Measurements from ENCODE around the gene PTH1R. TPM values are rescaled to one million over a fixed set of nuclear protein-coding genes. Genes with fewer than 3 reads are reported as not detected.

The PTH1R gene
- 1 to 10 TPM; 2.0 to 3.3 TPM for polyA plus RNA-seq

DNA sequence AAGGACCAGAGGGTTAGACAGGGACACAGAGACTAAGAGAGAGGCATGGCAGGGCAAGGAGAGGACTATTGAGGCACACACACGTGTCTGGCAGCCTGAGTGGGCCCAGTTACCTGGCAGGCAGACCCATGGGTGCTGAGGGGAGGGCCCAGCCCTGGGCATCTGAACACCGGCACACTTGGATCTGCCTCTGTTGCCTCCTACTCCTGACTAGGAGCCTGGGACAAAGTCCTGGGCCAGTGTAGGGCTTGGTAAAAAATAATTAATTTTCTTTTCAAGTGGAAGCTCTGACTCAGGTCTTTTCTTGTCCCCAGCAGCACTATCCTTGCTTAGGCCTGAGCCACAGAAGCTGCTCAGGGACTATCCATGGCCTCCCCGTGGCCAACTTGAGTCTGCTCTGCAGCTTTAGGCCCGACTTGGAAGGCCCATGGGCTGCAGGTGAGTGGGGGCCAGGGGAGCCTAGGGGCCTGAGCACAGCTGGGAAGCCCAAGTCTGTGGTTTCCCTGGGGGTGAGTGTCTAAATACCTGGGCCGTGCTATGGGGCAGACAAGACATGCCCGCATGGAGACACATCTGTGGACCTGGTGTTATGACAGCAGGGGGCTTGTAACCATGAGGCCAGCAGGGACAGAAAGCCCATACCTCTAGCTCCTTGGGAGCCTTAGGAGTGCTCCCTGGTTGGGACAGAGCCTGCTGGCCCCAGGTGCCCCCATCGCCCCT is at the start of gene PTH1R:
Gene PTH1R (plus strand): TSS at position 316 of the 720 bp plus-strand sequence. CDS start 5,839 bp downstream, outside the sequence.
- no peaks in the 10 kb centered on the region for H3K36me3 ChIP-seq (ENCODE audit: control insufficient read depth in 2 of 2, insufficient read depth in 2 of 2, low read length in 1 of 2)
- no peak within 1 kb of the TSS for H3K4me3 ChIP-seq (ENCODE audit: low read depth in 1 of 2, low read length in 2 of 2)
- H3K27me3 ChIP-seq (ENCODE audit: control insufficient read depth in 1 of 2, insufficient read depth in 2 of 2, low read length in 2 of 2), result peaks cover 0 to 1% of the 10 kb centered on the region in 2 donors
- H3K9me3 ChIP-seq (ENCODE audit: control insufficient read depth in 2 of 2, insufficient read depth in 1 of 2, low read depth in 1 of 2, low read length in 1 of 2), result no peaks in the 10 kb centered on the region
- H3K27ac ChIP-seq (ENCODE audit: low read depth in 2 of 2, low read length in 1 of 2), result no peak within 1 kb of the TSS
- peaks cover 2 to 10% of the 10 kb centered on the region in 2 donors for H3K4me1 ChIP-seq (ENCODE audit: control insufficient read depth in 2 of 2, insufficient read depth in 2 of 2, low read length in 1 of 2)
- 74 to 75% methylated on average over 6 to 7 of the region's 7 CpGs for WGBS, 2 donors

DNA sequence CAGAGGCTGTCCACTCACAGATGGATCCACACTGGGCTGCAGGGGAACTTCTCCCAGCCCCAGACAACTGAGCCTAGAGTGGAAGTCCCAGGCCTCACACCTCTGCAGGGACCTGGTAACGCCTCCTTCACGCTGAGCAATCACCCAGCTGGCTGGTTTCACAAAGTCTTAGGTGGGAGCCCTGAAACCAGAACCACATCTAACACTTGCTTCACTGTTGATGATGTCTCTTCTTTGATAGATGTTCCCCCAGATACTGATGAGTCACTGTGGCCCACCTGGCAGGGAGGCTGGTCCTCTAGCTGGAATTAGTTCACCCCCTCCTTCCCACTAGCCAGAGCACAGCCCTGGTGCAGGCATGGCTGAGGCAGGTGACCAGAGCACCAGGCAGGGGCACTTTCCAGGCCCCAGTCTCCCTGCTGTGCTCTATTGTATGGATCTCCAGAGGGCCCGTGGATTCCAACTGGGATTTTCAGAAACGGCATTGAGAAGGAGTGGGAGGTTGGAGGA is 47.8 kb upstream of the PTH1R start:
- H3K36me3 ChIP-seq (ENCODE audit: control insufficient read depth in 2 of 2, insufficient read depth in 2 of 2, low read length in 1 of 2), result no peaks in the 10 kb centered on the region
- H3K4me3 ChIP-seq (ENCODE audit: low read depth in 1 of 2, low read length in 2 of 2), result no peak overlapping the region
- no peaks in the 10 kb centered on the region for H3K4me1 ChIP-seq (ENCODE audit: control insufficient read depth in 2 of 2, insufficient read depth in 2 of 2, low read length in 1 of 2)
- 66 to 69% methylated on average over 4 of the region's 4 CpGs for WGBS, 2 donors
- H3K9me3 ChIP-seq (ENCODE audit: control insufficient read depth in 2 of 2, insufficient read depth in 1 of 2, low read depth in 1 of 2, low read length in 1 of 2), result no peaks in the 10 kb centered on the region
- no peaks in the 10 kb centered on the region for H3K27me3 ChIP-seq (ENCODE audit: control insufficient read depth in 1 of 2, insufficient read depth in 2 of 2, low read length in 2 of 2)
- no peak overlapping the region for H3K27ac ChIP-seq (ENCODE audit: low read depth in 2 of 2, low read length in 1 of 2)

DNA sequence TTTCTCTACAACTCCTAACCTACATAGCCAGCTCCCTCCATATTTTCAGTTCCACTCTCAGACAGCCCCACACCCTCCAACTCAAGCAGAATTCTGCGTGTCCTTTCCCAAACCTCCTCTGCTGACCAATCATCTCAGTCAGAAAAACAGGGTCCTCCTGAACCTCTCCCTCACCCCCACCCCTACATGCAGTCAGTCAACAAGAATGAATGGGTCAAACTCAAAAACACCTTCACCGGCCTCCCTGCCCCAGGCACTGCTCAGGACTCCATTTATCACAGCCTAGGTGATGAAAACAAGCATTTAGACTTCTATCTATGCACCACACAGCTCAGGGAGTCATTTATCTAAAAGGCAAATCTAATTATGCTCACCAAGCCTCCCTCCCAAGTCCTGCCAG is 46.7 kb upstream of the PTH1R start:
- H3K9me3 ChIP-seq (ENCODE audit: control insufficient read depth in 2 of 2, insufficient read depth in 1 of 2, low read depth in 1 of 2, low read length in 1 of 2), result no peaks in the 10 kb centered on the region
- no peaks in the 10 kb centered on the region for H3K27me3 ChIP-seq (ENCODE audit: control insufficient read depth in 1 of 2, insufficient read depth in 2 of 2, low read length in 2 of 2)
- H3K4me3 ChIP-seq (ENCODE audit: low read depth in 1 of 2, low read length in 2 of 2), result no peak overlapping the region
- H3K36me3 ChIP-seq (ENCODE audit: control insufficient read depth in 2 of 2, insufficient read depth in 2 of 2, low read length in 1 of 2), result no peaks in the 10 kb centered on the region
- no peaks in the 10 kb centered on the region for H3K4me1 ChIP-seq (ENCODE audit: control insufficient read depth in 2 of 2, insufficient read depth in 2 of 2, low read length in 1 of 2)
- H3K27ac ChIP-seq (ENCODE audit: low read depth in 2 of 2, low read length in 1 of 2), result no peak overlapping the region
- 83 to 87% methylated on average over 2 of the region's 2 CpGs for WGBS, 2 donors

DNA sequence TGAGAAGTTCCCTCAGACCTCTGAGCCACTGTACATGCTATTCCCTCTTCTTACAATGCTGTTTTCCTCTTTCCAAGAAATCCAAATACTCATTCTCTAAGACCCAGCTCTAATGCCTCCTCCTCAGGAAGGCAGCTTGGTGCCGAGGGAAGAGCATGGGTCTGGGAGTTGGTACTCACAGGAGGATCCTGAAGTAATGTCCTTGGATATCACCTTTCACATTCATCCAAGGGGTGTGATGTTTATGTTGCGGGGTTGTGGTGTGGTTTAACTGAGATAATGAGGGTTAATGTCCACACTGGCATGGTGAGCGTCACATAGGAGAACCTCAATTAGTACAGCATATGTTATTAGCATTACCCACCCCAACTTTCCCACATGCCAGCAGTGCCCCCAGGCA is 46.2 kb upstream of the PTH1R start:
- Histone ChIP-seq H3K36me3 (ENCODE audit: control insufficient read depth in 2 of 2, insufficient read depth in 2 of 2, low read length in 1 of 2) (no peaks in the 10 kb centered on the region), H3K9me3 (ENCODE audit: control insufficient read depth in 2 of 2, insufficient read depth in 1 of 2, low read depth in 1 of 2, low read length in 1 of 2) (no peaks in the 10 kb centered on the region), H3K27ac (ENCODE audit: low read depth in 2 of 2, low read length in 1 of 2) (no peak overlapping the region), H3K4me1 (ENCODE audit: control insufficient read depth in 2 of 2, insufficient read depth in 2 of 2, low read length in 1 of 2) (no peaks in the 10 kb centered on the region), H3K27me3 (ENCODE audit: control insufficient read depth in 1 of 2, insufficient read depth in 2 of 2, low read length in 2 of 2) (no peaks in the 10 kb centered on the region), H3K4me3 (ENCODE audit: low read depth in 1 of 2, low read length in 2 of 2) (no peak overlapping the region)
- WGBS, 2 donors, result 89 to 96% methylated on average over 3 of the region's 3 CpGs

DNA sequence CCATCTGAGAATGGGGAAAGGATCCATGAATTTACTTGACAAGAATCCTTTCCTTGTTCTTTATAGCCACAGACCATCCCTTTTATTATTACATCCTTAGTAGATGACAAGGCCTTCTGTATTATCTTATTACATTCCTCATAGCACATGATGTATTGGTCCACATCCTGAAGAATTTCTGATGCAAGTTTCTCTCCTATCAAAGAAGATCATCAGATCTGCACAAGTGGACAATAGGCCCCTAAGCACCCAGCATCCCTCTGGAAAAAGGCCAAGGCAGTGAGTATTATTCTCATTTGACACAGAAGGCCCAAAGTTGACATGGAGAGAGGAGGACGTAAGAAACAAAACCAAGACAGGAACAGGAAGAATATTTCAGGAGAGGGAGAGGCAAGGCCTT is 45.7 kb upstream of the PTH1R start:
- no peaks in the 10 kb centered on the region for H3K4me1 ChIP-seq (ENCODE audit: control insufficient read depth in 2 of 2, insufficient read depth in 2 of 2, low read length in 1 of 2)
- no peak overlapping the region for H3K27ac ChIP-seq (ENCODE audit: low read depth in 2 of 2, low read length in 1 of 2)
- H3K27me3 ChIP-seq (ENCODE audit: control insufficient read depth in 1 of 2, insufficient read depth in 2 of 2, low read length in 2 of 2), result no peaks in the 10 kb centered on the region
- no peaks in the 10 kb centered on the region for H3K9me3 ChIP-seq (ENCODE audit: control insufficient read depth in 2 of 2, insufficient read depth in 1 of 2, low read depth in 1 of 2, low read length in 1 of 2)
- no peak overlapping the region for H3K4me3 ChIP-seq (ENCODE audit: low read depth in 1 of 2, low read length in 2 of 2)
- H3K36me3 ChIP-seq (ENCODE audit: control insufficient read depth in 2 of 2, insufficient read depth in 2 of 2, low read length in 1 of 2), result no peaks in the 10 kb centered on the region
- WGBS, 2 donors, result 72 to 83% methylated on average over 1 of the region's 1 CpG

DNA sequence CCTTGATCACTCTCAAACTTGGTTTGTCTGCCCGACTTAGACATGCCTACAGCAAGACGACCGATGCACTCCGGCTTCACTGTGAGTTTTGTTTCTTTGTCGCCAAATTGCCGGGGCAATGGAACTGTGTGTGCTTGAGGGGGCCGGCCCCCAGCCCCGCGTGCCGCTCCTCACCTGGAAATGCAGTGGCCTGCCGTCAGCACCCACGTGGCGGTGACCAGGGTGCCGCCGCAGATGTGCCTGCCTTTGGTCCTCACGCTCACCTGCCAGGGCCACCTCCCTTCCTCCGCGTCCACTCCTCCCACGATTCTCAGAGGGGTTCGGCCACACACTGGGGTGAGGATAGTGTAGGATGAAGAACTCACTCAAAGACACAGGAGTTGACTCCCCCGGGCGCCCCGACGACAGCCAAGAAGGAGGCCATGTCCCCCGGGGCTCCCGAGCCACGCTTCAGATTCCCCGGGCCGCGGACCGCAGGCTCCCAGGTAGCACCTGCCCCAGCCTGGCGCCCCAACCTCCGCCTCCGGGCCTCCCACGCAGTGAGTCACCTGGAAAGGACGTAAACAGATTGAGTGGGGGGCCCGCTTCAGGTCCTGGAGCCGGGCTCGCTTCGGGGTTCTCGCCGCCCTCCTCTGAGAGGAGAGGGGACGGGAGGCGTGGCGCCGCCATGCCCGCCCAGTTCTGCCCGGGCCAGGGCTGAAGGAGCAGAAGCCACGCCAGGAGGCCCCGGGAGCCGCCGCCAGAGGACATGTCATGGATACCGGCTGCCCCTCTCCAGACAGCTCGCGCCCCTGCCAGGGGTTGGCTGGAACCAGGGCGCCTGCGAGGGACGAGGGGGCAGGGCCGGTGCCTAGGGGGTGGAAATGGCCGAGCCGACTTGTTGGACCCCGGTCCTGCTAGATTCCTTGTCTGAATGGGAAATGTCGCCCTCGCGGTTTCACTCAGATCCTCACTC is 43.9 kb upstream of the PTH1R start:
- Histone ChIP-seq H3K36me3 (ENCODE audit: control insufficient read depth in 2 of 2, insufficient read depth in 2 of 2, low read length in 1 of 2) (no peaks in the 10 kb centered on the region), H3K9me3 (ENCODE audit: control insufficient read depth in 2 of 2, insufficient read depth in 1 of 2, low read depth in 1 of 2, low read length in 1 of 2) (peaks cover 0 to 5% of the 10 kb centered on the region in 2 donors), H3K4me3 (ENCODE audit: low read depth in 1 of 2, low read length in 2 of 2) (no peak overlapping the region), H3K27ac (ENCODE audit: low read depth in 2 of 2, low read length in 1 of 2) (no peak overlapping the region), H3K4me1 (ENCODE audit: control insufficient read depth in 2 of 2, insufficient read depth in 2 of 2, low read length in 1 of 2) (no peaks in the 10 kb centered on the region), H3K27me3 (ENCODE audit: control insufficient read depth in 1 of 2, insufficient read depth in 2 of 2, low read length in 2 of 2) (no peaks in the 10 kb centered on the region)
- 96 to 97% methylated on average over 65 of the region's 65 CpGs for WGBS, 2 donors

DNA sequence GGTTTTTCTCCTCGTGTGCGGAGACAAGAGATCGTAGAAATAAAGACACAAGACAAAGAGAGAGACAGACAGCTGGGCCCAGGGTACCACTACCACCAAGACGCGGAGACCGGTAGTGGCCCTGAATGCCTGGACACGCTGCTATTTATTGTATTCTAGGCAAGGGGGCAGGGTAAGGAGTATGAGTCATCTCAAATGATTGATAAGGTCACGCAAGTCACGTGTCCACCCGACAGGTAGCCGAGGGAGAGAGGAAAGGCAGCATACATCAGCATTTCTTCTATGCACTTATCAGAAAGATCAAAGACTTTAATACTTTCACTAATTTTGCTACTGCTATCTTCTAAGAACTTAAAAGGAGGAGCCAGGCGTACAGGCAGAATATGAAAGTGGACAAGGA is 42.5 kb upstream of the PTH1R start:
- H3K27ac ChIP-seq (ENCODE audit: low read depth in 2 of 2, low read length in 1 of 2), result no peak overlapping the region
- H3K9me3 ChIP-seq (ENCODE audit: control insufficient read depth in 2 of 2, insufficient read depth in 1 of 2, low read depth in 1 of 2, low read length in 1 of 2), result peaks cover 0 to 5% of the 10 kb centered on the region in 2 donors
- H3K4me3 ChIP-seq (ENCODE audit: low read depth in 1 of 2, low read length in 2 of 2), result no peak overlapping the region
- no peaks in the 10 kb centered on the region for H3K27me3 ChIP-seq (ENCODE audit: control insufficient read depth in 1 of 2, insufficient read depth in 2 of 2, low read length in 2 of 2)
- 60 to 82% methylated on average over 12 of the region's 12 CpGs for WGBS, 2 donors
- no peaks in the 10 kb centered on the region for H3K36me3 ChIP-seq (ENCODE audit: control insufficient read depth in 2 of 2, insufficient read depth in 2 of 2, low read length in 1 of 2)
- H3K4me1 ChIP-seq (ENCODE audit: control insufficient read depth in 2 of 2, insufficient read depth in 2 of 2, low read length in 1 of 2), result no peaks in the 10 kb centered on the region

DNA sequence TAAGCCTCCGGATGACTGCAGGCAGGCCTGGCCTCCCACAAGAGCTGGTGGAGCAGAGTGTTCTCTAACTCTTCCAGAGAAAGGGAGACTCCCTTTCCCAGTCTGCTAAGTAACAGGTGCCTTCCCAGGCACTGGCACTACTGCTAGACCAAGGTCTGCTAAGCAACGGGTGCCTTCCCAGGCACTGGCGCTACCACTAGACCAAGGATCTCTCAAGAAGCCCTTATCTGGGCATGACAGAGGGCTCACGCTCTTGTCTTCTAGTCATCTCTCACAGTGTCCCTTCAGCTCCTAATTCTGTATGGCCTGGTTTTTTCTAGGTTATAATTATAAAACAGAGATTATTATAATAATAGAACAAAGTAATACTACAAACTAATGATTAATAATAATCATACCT is 42.0 kb upstream of the PTH1R start:
- Histone ChIP-seq H3K4me3 (ENCODE audit: low read depth in 1 of 2, low read length in 2 of 2) (no peak overlapping the region), H3K36me3 (ENCODE audit: control insufficient read depth in 2 of 2, insufficient read depth in 2 of 2, low read length in 1 of 2) (no peaks in the 10 kb centered on the region), H3K4me1 (ENCODE audit: control insufficient read depth in 2 of 2, insufficient read depth in 2 of 2, low read length in 1 of 2) (no peaks in the 10 kb centered on the region), H3K27ac (ENCODE audit: low read depth in 2 of 2, low read length in 1 of 2) (no peak overlapping the region), H3K27me3 (ENCODE audit: control insufficient read depth in 1 of 2, insufficient read depth in 2 of 2, low read length in 2 of 2) (no peaks in the 10 kb centered on the region), H3K9me3 (ENCODE audit: control insufficient read depth in 2 of 2, insufficient read depth in 1 of 2, low read depth in 1 of 2, low read length in 1 of 2) (peaks cover 0 to 5% of the 10 kb centered on the region in 2 donors)
- 96% methylated on average over 4 of the region's 4 CpGs for WGBS, 2 donors

DNA sequence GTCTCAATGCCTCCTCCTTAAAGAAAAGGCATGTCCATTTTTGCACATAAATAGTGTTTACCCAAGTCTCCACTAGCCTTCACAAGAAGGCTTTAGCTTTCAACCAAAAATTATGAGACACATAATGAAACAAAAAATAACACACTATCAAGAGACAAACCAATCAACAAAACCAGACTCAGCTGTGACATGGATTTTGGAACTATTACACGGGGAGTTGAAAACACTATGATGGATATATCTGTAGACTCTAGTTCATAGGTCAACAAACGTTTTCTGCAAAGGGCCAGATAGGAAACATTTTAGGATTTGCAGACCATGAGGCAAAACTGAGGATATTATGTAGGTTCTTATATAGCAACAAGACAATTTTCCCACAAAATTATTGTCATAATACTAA is 39.2 kb upstream of the PTH1R start:
- no peaks in the 10 kb centered on the region for H3K4me1 ChIP-seq (ENCODE audit: control insufficient read depth in 2 of 2, insufficient read depth in 2 of 2, low read length in 1 of 2)
- no peak overlapping the region for H3K4me3 ChIP-seq (ENCODE audit: low read depth in 1 of 2, low read length in 2 of 2)
- H3K27ac ChIP-seq (ENCODE audit: low read depth in 2 of 2, low read length in 1 of 2), result no peak overlapping the region
- 62 to 71% methylated on average over 2 of the region's 2 CpGs for WGBS, 2 donors
- no peaks in the 10 kb centered on the region for H3K36me3 ChIP-seq (ENCODE audit: control insufficient read depth in 2 of 2, insufficient read depth in 2 of 2, low read length in 1 of 2)
- peaks cover 0 to 7% of the 10 kb centered on the region in 2 donors for H3K9me3 ChIP-seq (ENCODE audit: control insufficient read depth in 2 of 2, insufficient read depth in 1 of 2, low read depth in 1 of 2, low read length in 1 of 2)
- no peaks in the 10 kb centered on the region for H3K27me3 ChIP-seq (ENCODE audit: control insufficient read depth in 1 of 2, insufficient read depth in 2 of 2, low read length in 2 of 2)

Data from esophagus (tissue), 2 donors.